Sciatic nerve (tissue), 2 donors: ENCODE measurements around the gene PSPH. TPM values are rescaled to one million over a fixed set of nuclear protein-coding genes. Genes with fewer than 3 reads are reported as not detected.
"Not testable (repeated sequence)": the region's sequence is repeated elsewhere in the genome, so short reads cannot be mapped to it uniquely, and the experiment has no call there.

ENCODE experiments used
- ATAC-seq: fragments of 200-7000 bp; cut with Tn5 transposase; one replicate; pipeline ENCODE4 v1.9.1; 2020; ENCODE audit warnings: mild to moderate bottlenecking, moderate library complexity
- DNase-seq: peaks from one replicate; pipeline ENCODE4 v3.0.0-alpha.2; 2020; ENCODE audit warnings: low spot score
- intact Hi-C: fragments of 100-400 bp; cut with DNase I; formaldehyde crosslinking; loops from one replicate; pipeline ENCODE4 v1.14.2; 2022
- total RNA-seq: library from RNA; stranded (reverse); fragmentation: NEBNext Ultra II Directional; extraction: Animal tissue kit (Norgen Biotek cat#: 25700); gene quantifications from one replicate; pipeline ENCODE4 v1.2.1, GENCODE V29; 2021
- donor health status: DM: no; HTN: no; CAD: no.
- donor health status: DM: no; HTN: no; CAD: no.

The PSPH gene
- total RNA-seq: 11.5 TPM

- ATAC-seq: peak; percentile 99
- intact Hi-C loops: no loop called here
- peak; percentile 98 for DNase-seq
Observed at GRCh38 chr7:56051339-56052191, at the start of gene PSPH, which contains the start of gene CCT6A. Gene PSPH (minus strand): TSS chr7:56051444. CDS start chr7:56021212, 30,232 bp downstream. Gene CCT6A (plus strand): TSS chr7:56051765. CDS start chr7:56051849, 84 bp downstream.

GRCh38 chr7:56099653-56100052 is 48.4 kb upstream of the PSPH start:
- no peak for ATAC-seq
- intact Hi-C loops: no loop called here
- no peak for DNase-seq

GRCh38 chr7:56098187-56099008 is 47.2 kb upstream of the PSPH start:
- DNase-seq, ATAC-seq, intact Hi-C loops: not testable (repeated sequence)

- no peak for DNase-seq
- intact Hi-C loops: no loop called here
- ATAC-seq: peak; percentile 79
Observed at GRCh38 chr7:56097700-56098099, 46.5 kb upstream of the PSPH start.

GRCh38 chr7:56092789-56093531 is 41.7 kb upstream of the PSPH start, which contains the start of gene PHKG1:
Gene PHKG1 (minus strand): TSS chr7:56092952. CDS start chr7:56088941, 4,011 bp downstream.
- intact Hi-C loops: no loop called here
- peak; percentile 94 for ATAC-seq
- DNase-seq: peak; percentile 85

GRCh38 chr7:56092388-56092787 is 41.1 kb upstream of the PSPH start:
- DNase-seq, intact Hi-C loops: not testable (repeated sequence)
- ATAC-seq: peak; percentile 17

GRCh38 chr7:56091591-56091990 is 40.3 kb upstream of the PSPH start:
- intact Hi-C loops: no loop called here
- DNase-seq (no peak), ATAC-seq (peak; percentile 66)

GRCh38 chr7:56087445-56087844 is 36.2 kb upstream of the PSPH start:
- intact Hi-C loops: no loop called here
- DNase-seq: no peak
- no peak for ATAC-seq

GRCh38 chr7:56086761-56087160 is 35.5 kb upstream of the PSPH start:
- ATAC-seq (no peak), DNase-seq (no peak)
- intact Hi-C loops: no loop called here

- no peak for ATAC-seq
- DNase-seq: no peak
Observed at GRCh38 chr7:56083150-56083785, 32.0 kb upstream of the PSPH start.

GRCh38 chr7:56081626-56082340 is 30.5 kb upstream of the PSPH start:
- intact Hi-C loops: no loop called here
- ATAC-seq: no peak
- no peak for DNase-seq

More at GRCh38 chr7:56083150-56083785, 32.0 kb upstream of the PSPH start:
- intact Hi-C loops: no loop called here

- DNase-seq, ATAC-seq: not testable (repeated sequence)
- intact Hi-C loops: loop anchor here (1.0 kb wide), 1 partner anchor 25 kb away; the partner anchor contains the start of gene CHCHD2
Observed at GRCh38 chr7:56080726-56081435, 29.6 kb upstream of the PSPH start.

GRCh38 chr7:56079450-56080185 is 28.4 kb upstream of the PSPH start:
- DNase-seq: peak; percentile 83
- ATAC-seq: peak; percentile 85
- intact Hi-C loops: loop anchor here (1.0 to 10.0 kb wide), 3 partner anchors 27 to 435 kb away; partner anchors contain the start of gene CHCHD2

- DNase-seq (peak; percentile 50), ATAC-seq (no peak)
- intact Hi-C loops: loop anchor here (10.0 kb wide), 2 partner anchors 73 to 433 kb away; no protein-coding TSS in a partner anchor
Observed at GRCh38 chr7:56078196-56078595, 27.0 kb upstream of the PSPH start.

GRCh38 chr7:56077681-56078080 is 26.4 kb upstream of the PSPH start:
- ATAC-seq: no peak
- peak; percentile 50 for DNase-seq
- intact Hi-C loops: loop anchor here (10.0 kb wide), 2 partner anchors 73 to 433 kb away; no protein-coding TSS in a partner anchor

- intact Hi-C loops: loop anchor here (10.0 kb wide), 2 partner anchors 70 to 430 kb away; no protein-coding TSS in a partner anchor
- ATAC-seq: peak; percentile 93
- peak; percentile 89 for DNase-seq
Observed at GRCh38 chr7:56074371-56074791, 23.1 kb upstream of the PSPH start.
